ENCODE results near the gene MAP4K5. TPM values are rescaled to one million over a fixed set of nuclear protein-coding genes. Genes with fewer than 3 reads are reported as not detected.

Gene MAP4K5
- total RNA-seq, 1 donor = 109 TPM

DNA sequence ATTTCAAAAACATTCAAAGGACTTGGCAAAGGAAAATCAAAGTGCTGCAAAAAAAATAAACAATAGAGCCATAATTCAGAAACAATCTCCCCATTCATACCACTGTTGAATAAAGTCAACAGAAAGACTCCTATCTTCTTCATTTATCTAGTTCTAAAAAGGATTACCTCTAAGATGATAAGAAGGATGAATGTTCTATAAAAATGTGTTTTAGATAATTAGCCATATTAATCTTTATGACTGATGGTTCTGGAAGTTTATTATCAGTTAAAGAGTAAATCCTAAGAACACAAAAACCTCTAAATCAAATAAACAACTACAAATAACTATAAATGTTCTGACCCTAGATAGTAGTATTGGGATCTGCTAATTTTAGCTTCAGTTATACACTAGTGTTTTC, 97.8 kb downstream of the MAP4K5 start:
- H3K4me3 ChIP-seq (ENCODE audit: low read depth, low read length) = no peak overlapping the region
- DNase-seq (ENCODE audit: low read depth) = no peak
- TF ChIP-seq, protein P1, sequence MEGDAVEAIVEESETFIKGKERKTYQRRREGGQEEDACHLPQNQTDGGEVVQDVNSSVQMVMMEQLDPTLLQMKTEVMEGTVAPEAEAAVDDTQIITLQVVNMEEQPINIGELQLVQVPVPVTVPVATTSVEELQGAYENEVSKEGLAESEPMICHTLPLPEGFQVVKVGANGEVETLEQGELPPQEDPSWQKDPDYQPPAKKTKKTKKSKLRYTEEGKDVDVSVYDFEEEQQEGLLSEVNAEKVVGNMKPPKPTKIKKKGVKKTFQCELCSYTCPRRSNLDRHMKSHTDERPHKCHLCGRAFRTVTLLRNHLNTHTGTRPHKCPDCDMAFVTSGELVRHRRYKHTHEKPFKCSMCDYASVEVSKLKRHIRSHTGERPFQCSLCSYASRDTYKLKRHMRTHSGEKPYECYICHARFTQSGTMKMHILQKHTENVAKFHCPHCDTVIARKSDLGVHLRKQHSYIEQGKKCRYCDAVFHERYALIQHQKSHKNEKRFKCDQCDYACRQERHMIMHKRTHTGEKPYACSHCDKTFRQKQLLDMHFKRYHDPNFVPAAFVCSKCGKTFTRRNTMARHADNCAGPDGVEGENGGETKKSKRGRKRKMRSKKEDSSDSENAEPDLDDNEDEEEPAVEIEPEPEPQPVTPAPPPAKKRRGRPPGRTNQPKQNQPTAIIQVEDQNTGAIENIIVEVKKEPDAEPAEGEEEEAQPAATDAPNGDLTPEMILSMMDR (IDR thresholded peaks at IDR 0.05; ENCODE audit: insufficient read depth, low read depth, low read length) = no peak

DNA sequence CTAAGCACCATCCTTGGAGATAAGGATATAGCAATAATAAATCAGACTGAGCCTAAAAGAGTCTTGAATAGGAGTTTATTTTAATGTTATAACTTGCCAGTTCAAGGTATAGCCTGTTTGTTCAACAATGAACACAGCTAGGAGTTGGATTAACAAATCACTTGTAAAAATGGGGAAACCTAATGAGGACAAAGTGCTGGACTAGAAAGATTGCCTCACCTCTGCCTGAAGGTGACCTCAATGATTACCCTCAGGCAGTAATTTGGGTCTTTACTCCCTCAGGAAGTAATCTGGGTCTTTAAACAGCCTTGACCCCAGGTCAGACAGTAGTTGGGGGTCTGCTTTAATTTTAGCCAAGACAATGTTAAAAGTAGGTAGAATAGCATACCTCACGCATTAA, 100.2 kb downstream of the MAP4K5 start:
- TF ChIP-seq, protein P1 (IDR thresholded peaks at IDR 0.05; ENCODE audit: insufficient read depth, low read depth, low read length) = no peak
- DNase-seq (ENCODE audit: low read depth) = no peak
- H3K4me3 ChIP-seq (ENCODE audit: low read depth, low read length) = no peak overlapping the region

DNA sequence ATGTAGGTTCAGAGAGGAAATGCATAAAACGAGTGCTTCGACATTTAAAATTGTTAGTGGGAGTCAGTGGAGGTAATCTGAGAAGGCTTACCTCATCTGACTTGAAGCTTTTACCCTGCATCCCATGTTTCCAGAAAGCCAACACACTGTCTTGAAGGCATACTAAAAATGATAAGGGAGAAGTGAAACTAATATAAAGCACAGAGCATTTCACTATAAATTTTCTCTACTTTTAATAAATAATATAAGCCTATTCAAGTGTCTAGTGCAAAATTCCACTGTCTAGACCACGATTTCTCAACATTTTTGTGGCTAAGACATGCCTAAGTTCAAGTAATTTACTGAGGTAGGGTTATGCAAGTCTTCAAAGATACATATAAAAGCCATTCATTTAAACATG, 106.6 kb downstream of the MAP4K5 start:
- peak; percentile 88 for DNase-seq (ENCODE audit: low read depth)
- H3K4me3 ChIP-seq (ENCODE audit: low read depth, low read length) = no peak overlapping the region
- TF ChIP-seq, protein P1 (IDR thresholded peaks at IDR 0.05; ENCODE audit: insufficient read depth, low read depth, low read length) = no peak

DNA sequence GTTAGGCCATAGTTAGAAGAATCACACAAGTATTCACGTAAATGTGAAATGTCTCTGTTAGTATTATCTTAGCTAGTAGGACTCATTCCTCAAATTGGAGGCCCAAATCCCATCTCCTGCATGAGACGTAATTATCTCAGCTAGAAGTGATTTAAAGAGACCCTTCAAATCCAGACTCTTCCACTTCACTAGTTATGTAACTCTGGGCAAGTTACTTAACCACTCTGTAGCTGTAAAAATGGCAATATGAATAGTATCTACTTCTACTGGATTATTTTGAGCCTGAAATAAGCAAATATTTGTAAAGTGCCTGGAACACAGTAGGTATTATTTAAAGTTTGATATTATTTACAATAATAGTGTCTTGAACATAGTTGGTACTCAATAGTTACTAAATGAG, 107.3 kb downstream of the MAP4K5 start:
- no peak for DNase-seq (ENCODE audit: low read depth)
- no peak overlapping the region for H3K4me3 ChIP-seq (ENCODE audit: low read depth, low read length)
- TF ChIP-seq, protein P1 (IDR thresholded peaks at IDR 0.05; ENCODE audit: insufficient read depth, low read depth, low read length) = no peak

DNA sequence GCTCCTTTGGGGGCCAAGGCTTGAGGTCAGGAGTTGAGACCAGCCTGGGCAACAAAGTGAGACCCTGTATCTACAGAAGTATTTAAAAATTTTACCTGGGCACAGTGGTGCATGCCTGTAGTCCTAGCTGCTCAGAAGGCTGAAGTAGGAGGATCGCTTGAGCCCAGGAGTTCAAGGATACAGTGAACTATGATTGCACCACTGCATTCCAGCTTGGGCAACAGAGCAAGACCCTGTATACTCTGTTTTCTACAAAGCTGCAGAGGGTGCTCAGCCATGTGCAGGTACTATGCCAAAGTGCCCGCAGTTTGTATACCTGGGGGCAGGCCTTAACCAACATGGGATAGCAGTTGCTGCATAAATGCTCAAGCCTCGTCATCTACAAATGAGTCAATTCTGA, 108.8 kb downstream of the MAP4K5 start:
- TF ChIP-seq, protein P1 (IDR thresholded peaks at IDR 0.05; ENCODE audit: insufficient read depth, low read depth, low read length) = no peak
- no peak overlapping the region for H3K4me3 ChIP-seq (ENCODE audit: low read depth, low read length)
- no peak for DNase-seq (ENCODE audit: low read depth)

DNA sequence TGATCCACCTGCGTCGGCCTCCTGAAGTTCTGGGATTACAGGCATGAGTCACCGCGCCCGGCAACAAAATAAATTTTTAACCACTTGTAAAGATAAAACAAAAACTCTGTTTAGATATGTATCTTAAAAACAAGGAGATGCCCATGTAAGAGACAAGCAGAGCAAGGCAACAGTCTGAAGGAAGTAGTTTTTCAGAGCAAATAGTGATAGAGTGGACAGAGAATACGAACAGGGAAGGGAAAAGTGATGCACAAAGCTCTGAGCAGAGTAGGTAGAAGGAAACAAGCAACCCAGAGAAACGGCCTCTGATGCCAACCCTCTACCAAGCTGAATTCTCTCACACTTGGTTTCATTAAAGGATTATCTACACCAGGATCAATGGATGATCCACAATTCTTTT, 110.9 kb downstream of the MAP4K5 start:
- no peak for DNase-seq (ENCODE audit: low read depth)
- H3K4me3 ChIP-seq (ENCODE audit: low read depth, low read length) = no peak overlapping the region
- TF ChIP-seq, protein P1 (IDR thresholded peaks at IDR 0.05; ENCODE audit: insufficient read depth, low read depth, low read length) = no peak

DNA sequence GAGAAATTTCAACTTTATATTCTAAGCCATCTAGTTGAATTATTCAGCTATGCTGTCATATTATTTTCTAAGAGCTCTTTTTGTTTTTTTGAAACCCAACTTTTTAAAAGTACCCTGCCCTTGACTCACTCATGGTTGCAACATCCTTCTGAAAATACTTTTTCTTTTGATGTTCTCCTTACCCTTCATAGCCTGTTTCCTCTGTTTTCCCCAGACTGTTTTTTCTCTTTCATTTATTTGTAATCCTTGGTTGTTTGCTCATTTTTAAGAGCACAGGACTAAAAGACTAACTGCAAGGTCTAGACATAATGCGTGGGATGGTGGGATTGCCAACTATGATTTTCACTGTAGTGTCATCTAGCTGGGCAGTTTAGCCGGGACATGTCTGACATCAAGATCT, 114.5 kb downstream of the MAP4K5 start:
- TF ChIP-seq, protein P1 (IDR thresholded peaks at IDR 0.05; ENCODE audit: insufficient read depth, low read depth, low read length) = no peak
- peak; percentile 62 for DNase-seq (ENCODE audit: low read depth)

More for the DNA sequence above, 114.5 kb downstream of the MAP4K5 start:
- no peak overlapping the region for H3K4me3 ChIP-seq (ENCODE audit: low read depth, low read length)
